ENCODE results near the gene COL23A1.

COL23A1 gene

GRCh38 chr5:178489271-178489976 lies 100.8 kb downstream of the COL23A1 start:
- Histone ChIP-seq H3K4me1 (ENCODE audit: control insufficient read depth, insufficient read depth, low read length) (no peaks in the 10 kb centered on the region), H3K9me3 (ENCODE audit: control insufficient read depth, insufficient read depth, low read depth, low read length) (no peaks in the 10 kb centered on the region), H3K36me3 (ENCODE audit: control insufficient read depth in 2 of 2, insufficient read depth in 1 of 2, low read length in 2 of 2) (no peaks in the 10 kb centered on the region), H3K4me3 (ENCODE audit: low read depth, low read length) (no peak overlapping the region), H3K27ac (ENCODE audit: extremely low read depth, low read depth, low read length) (no peak overlapping the region)
- ChIA-PET POLR2A (no interaction called here), CTCF (interaction anchor here (0.6 kb wide), 1 partner anchor 269 kb away, joined by 3 read pairs; no protein-coding TSS in a partner anchor)
- no peak for TF ChIP-seq ZNF362 (tag by site-specific recombination; IDR thresholded peaks at IDR 0.05)
- no peak for TF ChIP-seq ZNF776 (tag by site-specific recombination; IDR thresholded peaks at IDR 0.05; ENCODE audit: borderline replicate concordance)
- no peak for TF ChIP-seq ZNF792 (tag by site-specific recombination; IDR thresholded peaks at IDR 0.05)
- peak; percentile 98 for TF ChIP-seq ZNF140 (tag by site-specific recombination; IDR thresholded peaks at IDR 0.05)
- no peak for TF ChIP-seq EGR2 (tag by site-specific recombination; IDR thresholded peaks at IDR 0.05; ENCODE audit: low read depth)
- no peak for TF ChIP-seq ZNF366 (tag by site-specific recombination; conservative IDR thresholded peaks at IDR 0.05)

- no peak overlapping the region for H3K4me3 ChIP-seq (ENCODE audit: low read depth, low read length)
- ChIA-PET CTCF (interaction anchor here (0.5 to 1.2 kb wide), 3 partner anchors 27 to 602 kb away, joined by 3 to 4 read pairs (median 3); no protein-coding TSS in a partner anchor), POLR2A (no interaction called here)
- no peak overlapping the region for H3K27ac ChIP-seq (ENCODE audit: extremely low read depth, low read depth, low read length)
- no peaks in the 10 kb centered on the region for H3K36me3 ChIP-seq (ENCODE audit: control insufficient read depth in 2 of 2, insufficient read depth in 1 of 2, low read length in 2 of 2)
- H3K4me1 ChIP-seq (ENCODE audit: control insufficient read depth, insufficient read depth, low read length), result no peaks in the 10 kb centered on the region
- H3K9me3 ChIP-seq (ENCODE audit: control insufficient read depth, insufficient read depth, low read depth, low read length), result no peaks in the 10 kb centered on the region
- TF ChIP-seq ZNF280C (tag by site-specific recombination; IDR thresholded peaks at IDR 0.05), result no peak
- TF ChIP-seq ZNF114 (tag by site-specific recombination; IDR thresholded peaks at IDR 0.05), result no peak
- TF ChIP-seq ZNF10 (tag by site-specific recombination; IDR thresholded peaks at IDR 0.05), result no peak
- no peak for TF ChIP-seq KLF1 (tag by site-specific recombination; IDR thresholded peaks at IDR 0.05)
- no peak for TF ChIP-seq ZNF76 (tag by site-specific recombination; IDR thresholded peaks at IDR 0.05; ENCODE audit: borderline replicate concordance, low read depth)
- no peak for TF ChIP-seq ZNF138 (tag by site-specific recombination; IDR thresholded peaks at IDR 0.05; ENCODE audit: borderline replicate concordance)
- no peak for TF ChIP-seq ZNF624 (tag by site-specific recombination; IDR thresholded peaks at IDR 0.05)
- no peak for TF ChIP-seq PRDM10 (tag by site-specific recombination; IDR thresholded peaks at IDR 0.05)
- TF ChIP-seq BCL6B (tag by site-specific recombination; IDR thresholded peaks at IDR 0.05), result no peak
- TF ChIP-seq TCF7L2 (IDR thresholded peaks at IDR 0.05; ENCODE audit: borderline replicate concordance, low read depth, low read length), result no peak
- no peak for TF ChIP-seq EGR2 (tag by site-specific recombination; IDR thresholded peaks at IDR 0.05; ENCODE audit: low read depth)
- no peak for TF ChIP-seq KLF16 (tag by site-specific recombination; IDR thresholded peaks at IDR 0.05)
- TF ChIP-seq ZNF521 (tag by site-specific recombination; IDR thresholded peaks at IDR 0.05), result no peak
Observed at GRCh38 chr5:178488696-178489095, 101.5 kb downstream of the COL23A1 start.

Data from HEK293 (cell line).